ENCODE measurements around the gene MAN2B1.
"Not testable (repeated sequence)": the region's sequence is repeated elsewhere in the genome, so short reads cannot be mapped to it uniquely, and the experiment has no call there.

MAN2B1 gene

GRCh38 chr19:12687496-12688196, 21.1 kb upstream of the MAN2B1 start, which contains the start of gene GNG14:
GNG14 (plus strand) TSS chr19:12687998; CDS start chr19:12688049, 51 bp downstream.
- no peak for DNase-seq

GRCh38 chr19:12685831-12686230, 19.3 kb upstream of the MAN2B1 start:
- no peak for DNase-seq

GRCh38 chr19:12681074-12681987, 14.8 kb upstream of the MAN2B1 start, which contains the start of gene DHPS:
DHPS (minus strand) TSS chr19:12681880; CDS start chr19:12681766, 114 bp downstream.
- DNase-seq = peak; percentile 90

GRCh38 chr19:12680034-12680433, 13.5 kb upstream of the MAN2B1 start:
- DNase-seq = no peak

GRCh38 chr19:12678039-12678438, 11.5 kb upstream of the MAN2B1 start:
- not testable (repeated sequence) for DNase-seq

- no peak for DNase-seq
These were observed 10.4 kb upstream of the MAN2B1 start for GRCh38 chr19:12676928-12677327.

- DNase-seq = peak; percentile 46
These were observed 9.8 kb upstream of the MAN2B1 start for GRCh38 chr19:12676384-12676792.

GRCh38 chr19:12675940-12676339, 9.4 kb upstream of the MAN2B1 start:
- no peak for DNase-seq

- DNase-seq = no peak
These were observed 8.9 kb upstream of the MAN2B1 start for GRCh38 chr19:12675399-12675798.

- DNase-seq = no peak
These were observed 6.2 kb upstream of the MAN2B1 start for GRCh38 chr19:12672744-12673143.

- DNase-seq = no peak
These were observed 3.8 kb upstream of the MAN2B1 start for GRCh38 chr19:12670159-12670928.

GRCh38 chr19:12669270-12670158, 3.0 kb upstream of the MAN2B1 start:
- peak; percentile 89 for DNase-seq

GRCh38 chr19:12668932-12669269, 2.4 kb upstream of the MAN2B1 start:
- peak; percentile 45 for DNase-seq

GRCh38 chr19:12668346-12668745, 1.8 kb upstream of the MAN2B1 start:
- DNase-seq = no peak

- DNase-seq = no peak
These were observed 1.3 kb upstream of the MAN2B1 start for GRCh38 chr19:12667731-12668302.

- no peak for DNase-seq
These were observed 774 bp downstream of the MAN2B1 start for GRCh38 chr19:12665671-12666264.

GRCh38 chr19:12665281-12665573, 1.3 kb downstream of the MAN2B1 start:
- DNase-seq = peak; percentile 26

GRCh38 chr19:12664406-12665280, 1.9 kb downstream of the MAN2B1 start:
- no peak for DNase-seq

GRCh38 chr19:12660980-12661379, 5.6 kb downstream of the MAN2B1 start:
- DNase-seq = peak; percentile 25

- DNase-seq = no peak
These were observed 8.6 kb downstream of the MAN2B1 start for GRCh38 chr19:12657966-12658365.

Data from midbrain (tissue), 1 donor.